SK-N-SH treated with all-trans-retinoic acid at 6 μM for 48 hours (cell line): ENCODE results near the gene KCNE2.

Source experiments
- ARNTL ChIP-seq: fragments of 450-650 bp; formaldehyde crosslinking; IDR thresholded peaks from 2 replicates; pipeline ENCODE4 v1.5.0; 2020; ENCODE audit warnings: low read depth, mild to moderate bottlenecking, moderate library complexity, borderline replicate concordance
- CREB5 ChIP-seq: fragments of 250-450 bp; sonication (Bioruptor Pico); IDR thresholded peaks from 2 replicates; pipeline ENCODE4 v1.5.1; 2020; ENCODE audit warnings: low read depth, mild to moderate bottlenecking, moderate library complexity
- ESRRG ChIP-seq: fragments of 250-450 bp; sonication (Bioruptor Pico); IDR thresholded peaks from 2 replicates; pipeline ENCODE4 v1.6.1; 2021; ENCODE audit warnings: mild to moderate bottlenecking
- PATZ1 ChIP-seq: fragments of 250-450 bp; sonication (Bioruptor Pico); IDR thresholded peaks from 2 replicates; pipeline ENCODE4 v1.8.0; 2020; ENCODE audit warnings: mild to moderate bottlenecking, moderate library complexity, borderline replicate concordance
- PPARA ChIP-seq: fragments of 250-450 bp; sonication (Bioruptor Pico); IDR thresholded peaks from 2 replicates; pipeline ENCODE4 v1.5.0; 2020; ENCODE audit warnings: mild to moderate bottlenecking, borderline replicate concordance
- SNAI2 ChIP-seq: fragments of 250-450 bp; sonication (Bioruptor Pico); IDR thresholded peaks from 2 replicates; pipeline ENCODE4 v1.5.0; 2020; ENCODE audit warnings: mild to moderate bottlenecking, moderate library complexity
- TOX ChIP-seq: fragments of 250-450 bp; sonication (Bioruptor Pico); IDR thresholded peaks from 2 replicates; pipeline ENCODE4 v1.8.0; 2021; ENCODE audit warnings: mild to moderate bottlenecking, moderate library complexity, borderline replicate concordance
- ZC3H10 ChIP-seq: fragments of 250-450 bp; sonication (Bioruptor Pico); IDR thresholded peaks from 2 replicates; pipeline ENCODE4 v1.5.1; 2021; ENCODE audit warnings: mild to moderate bottlenecking, moderate library complexity
- ZFP3 ChIP-seq: fragments of 250-450 bp; sonication (Bioruptor Pico); IDR thresholded peaks from 2 replicates; pipeline ENCODE4 v1.5.0; 2020; ENCODE audit warnings: mild to moderate bottlenecking, moderate library complexity
- ZFP30 ChIP-seq: fragments of 450-650 bp; formaldehyde crosslinking; IDR thresholded peaks from 2 replicates; pipeline ENCODE4 v1.5.0; 2022; ENCODE audit warnings: mild to moderate bottlenecking, moderate library complexity

- TF ChIP-seq ZC3H10 (CRISPR knock-in tag) (no peak), PATZ1 (CRISPR knock-in tag) (no peak), TOX (CRISPR knock-in tag) (no peak), ZFP3 (CRISPR knock-in tag) (no peak), ARNTL (CRISPR knock-in tag) (no peak), ESRRG (CRISPR knock-in tag) (no peak), ZFP30 (CRISPR knock-in tag) (no peak), SNAI2 (CRISPR knock-in tag) (no peak), CREB5 (no peak), PPARA (CRISPR knock-in tag) (no peak)
Measured at GRCh38 chr21:34362670-34363069, 1.1 kb upstream of the KCNE2 start.
